Fibroblast of peridontal ligament (primary cell): ENCODE measurements around the gene PLCB1.
"Not testable (repeated sequence)": the region's sequence is repeated elsewhere in the genome, so short reads cannot be mapped to it uniquely, and the experiment has no call there.

Experiments used
- DNase-seq: peaks from one replicate; pipeline ENCODE4 v3.0.0-alpha.2; 2010; ENCODE audit errors: extremely low read depth

PLCB1 gene

GRCh38 chr20:8131598-8132483 lies at the start of gene PLCB1:
Gene PLCB1 (plus strand): TSS chr20:8132266. CDS start chr20:8132652, 386 bp downstream.
- peak; percentile 79 for DNase-seq

DNA sequence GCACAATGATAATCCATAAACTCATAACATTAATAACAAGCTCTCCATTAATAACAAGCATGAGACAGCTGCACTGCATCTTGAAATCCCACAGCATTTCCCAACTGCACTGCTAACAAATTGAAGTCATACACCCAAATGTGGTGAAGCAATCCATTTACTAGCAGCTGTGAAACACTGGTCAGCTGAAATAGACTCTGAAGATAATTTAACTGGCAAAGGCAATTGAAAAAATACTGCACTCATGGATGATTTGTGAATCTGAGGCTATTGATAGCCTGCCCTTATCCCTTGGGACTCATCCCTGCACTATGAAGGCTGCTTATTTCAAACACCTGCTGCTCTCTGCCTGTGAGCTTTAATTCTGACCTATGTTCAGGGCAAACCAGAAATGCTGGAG lies 49.1 kb upstream of the PLCB1 start:
- DNase-seq, result peak; percentile 82

GRCh38 chr20:8089668-8090067 lies 42.4 kb upstream of the PLCB1 start:
- no peak for DNase-seq

DNA sequence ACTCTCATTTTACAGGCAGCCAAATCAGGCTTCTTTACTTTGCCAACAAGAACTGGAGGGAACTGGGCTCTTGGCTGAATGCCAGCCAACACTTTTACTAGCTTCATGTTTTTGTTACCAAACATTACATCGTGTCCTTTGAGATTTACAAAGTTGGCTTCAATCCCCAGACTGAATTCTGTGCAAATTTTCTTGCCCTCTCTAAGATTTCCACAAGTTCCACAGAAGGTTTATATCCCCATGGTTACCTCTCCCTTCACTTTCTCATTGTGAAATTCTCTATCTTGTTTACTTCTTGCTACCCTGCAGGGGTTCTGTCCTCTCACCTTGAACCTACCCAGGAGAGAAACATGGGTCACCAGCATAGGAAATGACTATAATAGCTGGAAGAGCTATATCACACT lies 37.6 kb upstream of the PLCB1 start:
- peak; percentile 84 for DNase-seq

DNA sequence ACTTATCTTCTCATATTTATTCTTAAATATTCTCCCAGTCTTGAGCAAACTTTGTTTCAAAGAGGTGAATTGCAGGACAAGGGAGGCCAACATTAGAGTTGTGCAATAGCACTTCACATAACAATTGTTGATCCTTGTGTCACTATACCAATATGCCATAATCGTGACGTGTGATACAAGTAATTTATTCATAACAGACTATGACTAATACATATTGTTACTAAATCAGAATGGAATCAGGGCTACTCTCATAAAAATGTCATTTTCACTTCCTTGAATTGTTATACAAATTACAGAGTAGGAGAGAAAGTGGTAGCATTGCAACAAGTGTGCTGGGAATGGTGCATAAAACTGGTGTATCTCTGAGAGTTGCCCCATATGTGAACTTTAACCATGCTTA lies 37.2 kb upstream of the PLCB1 start:
- no peak for DNase-seq

- peak; percentile 14 for DNase-seq
Measured at GRCh38 chr20:8095648-8096572, 36.2 kb upstream of the PLCB1 start.

- DNase-seq, result no peak
Measured at GRCh38 chr20:8097307-8097706, 34.8 kb upstream of the PLCB1 start.

DNA sequence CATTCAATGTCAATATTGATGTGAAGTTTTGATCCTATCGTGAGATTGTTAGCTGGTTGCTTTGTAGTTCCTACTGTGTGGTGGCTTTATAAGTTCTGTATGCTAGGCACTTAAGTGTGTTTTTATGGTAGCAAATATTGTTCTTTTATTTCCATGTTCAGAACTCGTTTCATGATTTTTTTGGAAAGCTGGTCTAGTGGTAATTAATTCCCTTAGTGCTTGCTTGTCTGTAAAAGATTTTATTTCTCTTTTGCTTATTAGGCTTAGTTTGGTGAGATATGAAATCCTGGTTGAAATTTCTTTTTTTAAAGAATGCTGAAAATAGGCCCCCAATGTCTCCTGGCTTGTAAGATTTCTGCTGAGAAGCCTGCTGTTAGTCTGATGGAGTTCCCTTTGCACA lies 27.8 kb upstream of the PLCB1 start:
- DNase-seq, result no peak

- not testable (repeated sequence) for DNase-seq
Measured at GRCh38 chr20:8114612-8115011, 17.5 kb upstream of the PLCB1 start.

DNA sequence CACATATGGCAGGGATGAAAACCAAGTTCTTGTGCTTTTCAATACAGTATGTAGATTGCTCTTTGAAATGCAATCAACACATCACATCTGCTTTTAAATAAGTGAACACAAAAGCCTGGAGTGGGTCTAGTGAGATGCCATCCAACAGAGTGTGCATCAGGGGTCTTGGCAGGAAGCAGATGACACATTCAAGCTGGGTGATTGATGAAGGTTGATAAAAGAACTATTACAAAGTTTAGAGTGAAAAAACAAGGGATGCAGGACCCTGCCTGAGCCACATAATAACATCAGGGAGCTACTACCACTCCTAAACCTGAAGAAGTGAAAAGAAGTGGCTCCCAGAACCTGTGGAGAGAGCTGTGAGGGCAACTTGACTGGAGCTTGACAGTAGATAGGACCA lies 16.6 kb upstream of the PLCB1 start:
- no peak for DNase-seq

GRCh38 chr20:8116067-8116811 lies 15.8 kb upstream of the PLCB1 start:
- peak; percentile 78 for DNase-seq

- no peak for DNase-seq
Measured at GRCh38 chr20:8117636-8118035, 14.4 kb upstream of the PLCB1 start.

DNA sequence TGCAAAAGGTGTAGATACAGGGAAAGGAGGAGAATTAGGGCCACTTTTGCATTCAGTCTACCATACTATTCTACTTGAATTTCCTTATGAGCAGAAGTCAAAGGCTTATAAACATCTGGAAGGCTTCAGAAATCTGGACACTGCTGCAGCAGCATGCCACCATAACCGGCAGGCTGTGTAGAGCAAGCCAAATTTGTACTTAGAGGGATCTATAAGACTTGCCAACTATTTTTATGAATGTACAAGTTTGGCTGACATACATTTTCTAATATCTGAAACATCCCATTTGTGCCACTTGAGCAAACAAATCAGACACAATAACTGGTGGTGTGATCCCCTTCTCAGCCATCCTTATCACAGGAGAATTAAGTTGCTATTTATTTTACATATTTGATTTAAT lies 14.0 kb upstream of the PLCB1 start:
- peak; percentile 14 for DNase-seq

DNA sequence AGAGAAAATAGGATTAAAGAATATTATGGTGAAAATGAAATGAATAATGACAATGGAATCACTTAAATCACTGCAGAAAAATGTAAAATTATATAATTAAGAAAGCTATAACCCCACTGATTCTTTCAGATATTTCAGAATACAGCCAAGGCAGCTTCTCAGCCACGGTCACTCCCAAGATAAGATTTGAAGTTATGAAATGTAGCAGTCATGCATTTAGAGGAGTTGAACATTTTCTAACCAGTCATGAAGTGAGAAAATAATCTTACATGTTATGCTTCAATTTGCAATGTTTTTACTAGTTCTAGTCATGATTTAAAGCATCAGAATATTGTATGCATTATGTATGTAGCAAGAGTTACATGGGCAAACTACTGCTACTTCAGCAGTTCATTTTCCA lies 13.3 kb upstream of the PLCB1 start:
- no peak for DNase-seq

DNA sequence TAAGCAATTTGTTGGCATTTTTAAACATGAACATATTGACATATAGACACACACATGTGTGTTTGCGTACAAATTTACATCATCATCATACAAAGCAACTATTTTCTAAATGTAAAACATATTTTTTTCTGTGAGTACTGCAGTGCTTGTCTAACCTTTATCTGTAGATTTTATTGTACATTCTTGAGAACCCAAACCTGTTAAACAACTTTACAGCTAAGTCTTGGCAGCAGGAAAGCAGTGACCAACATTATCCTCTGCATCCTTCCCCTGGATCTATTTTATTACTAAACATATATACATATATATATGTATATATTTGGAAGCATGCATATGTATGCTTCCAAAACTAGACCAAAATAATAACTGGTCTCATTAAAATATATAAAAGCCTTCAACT lies 10.4 kb upstream of the PLCB1 start:
- no peak for DNase-seq

- DNase-seq, result no peak
Measured at GRCh38 chr20:8124639-8125038, 7.4 kb upstream of the PLCB1 start.

DNA sequence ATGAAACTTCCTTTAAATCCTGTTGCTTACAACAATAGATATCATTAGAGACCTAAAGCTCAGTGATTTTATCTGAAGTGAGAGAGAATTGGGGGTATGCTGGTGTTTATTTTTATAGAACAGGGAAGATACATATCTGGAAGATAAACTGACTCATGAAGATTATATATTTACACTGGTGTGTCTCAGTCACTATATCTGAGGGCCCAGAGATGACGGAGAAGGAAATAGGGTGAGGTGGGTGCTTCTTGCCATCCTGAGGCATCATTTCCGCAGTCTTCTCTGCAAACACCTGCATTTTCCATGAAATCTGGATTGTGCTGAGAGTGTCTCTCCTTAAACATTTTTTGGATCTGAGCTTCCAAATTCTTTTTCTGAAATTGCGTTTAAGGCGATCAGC lies 5.9 kb upstream of the PLCB1 start:
- no peak for DNase-seq

GRCh38 chr20:8126841-8127378 lies 5.2 kb upstream of the PLCB1 start:
- DNase-seq, result no peak

- no peak for DNase-seq
Measured at GRCh38 chr20:8127553-8128255, 4.4 kb upstream of the PLCB1 start.

GRCh38 chr20:8128291-8129060 lies 3.6 kb upstream of the PLCB1 start:
- no peak for DNase-seq
